ENCODE measurements around the gene AFAP1.

AFAP1 gene

GRCh38 chr4:7733801-7734650 lies 205.6 kb downstream of the AFAP1 start:
- DNase-seq, result no peak

GRCh38 chr4:7733201-7733600 lies 206.5 kb downstream of the AFAP1 start:
- DNase-seq, result no peak

GRCh38 chr4:7732263-7732662 lies 207.4 kb downstream of the AFAP1 start:
- no peak for DNase-seq

- DNase-seq, result no peak
Measured at GRCh38 chr4:7731437-7731836, 208.2 kb downstream of the AFAP1 start.

GRCh38 chr4:7727749-7728148 lies 211.9 kb downstream of the AFAP1 start:
- DNase-seq, result no peak

GRCh38 chr4:7726665-7727413 lies 212.8 kb downstream of the AFAP1 start:
- no peak for DNase-seq

- no peak for DNase-seq
Measured at GRCh38 chr4:7725951-7726350, 213.7 kb downstream of the AFAP1 start.

GRCh38 chr4:7723625-7724024 lies 216.0 kb downstream of the AFAP1 start:
- DNase-seq, result no peak

- DNase-seq, result no peak
Measured at GRCh38 chr4:7722766-7723387, 216.8 kb downstream of the AFAP1 start.

GRCh38 chr4:7721984-7722551 lies 217.6 kb downstream of the AFAP1 start:
- no peak for DNase-seq

GRCh38 chr4:7719354-7720174 lies 220.1 kb downstream of the AFAP1 start:
- peak; percentile 21 to 50 for DNase-seq

- no peak for DNase-seq
Measured at GRCh38 chr4:7717946-7718490, 221.6 kb downstream of the AFAP1 start.

- no peak for DNase-seq
Measured at GRCh38 chr4:7717161-7717560, 222.5 kb downstream of the AFAP1 start.

- no peak for DNase-seq
Measured at GRCh38 chr4:7716010-7716721, 223.5 kb downstream of the AFAP1 start.

- no peak for DNase-seq
Measured at GRCh38 chr4:7715271-7716009, 224.2 kb downstream of the AFAP1 start.

GRCh38 chr4:7714738-7715137 lies 224.9 kb downstream of the AFAP1 start:
- DNase-seq, result no peak

- DNase-seq, result no peak
Measured at GRCh38 chr4:7714176-7714575, 225.5 kb downstream of the AFAP1 start.

GRCh38 chr4:7713757-7714156 lies 225.9 kb downstream of the AFAP1 start:
- no peak for DNase-seq

- no peak for DNase-seq
Measured at GRCh38 chr4:7712021-7712671, 227.5 kb downstream of the AFAP1 start.

- no peak for DNase-seq
Measured at GRCh38 chr4:7711307-7711963, 228.2 kb downstream of the AFAP1 start.

Data from CD4-positive, alpha-beta T cell treated with Interleukin-1 beta for 1 hour (primary cell).